GM12865 (cell line): ENCODE measurements around the gene MKRN2OS.

Experiments used
- DNase-seq: peaks from one replicate; pipeline ENCODE4 v3.0.0; 2010; ENCODE audit warnings: low read depth
- H3K4me3 ChIP-seq: 2 replicates; pipeline ENCODE4 v1.5.1; 2011; ENCODE audit warnings: mild to moderate bottlenecking, low read depth, low read length, control low read depth
- TF ChIP-seq, protein P1 (sequence below): IDR thresholded peaks from 2 replicates; pipeline ENCODE4 v1.5.1; 2011; ENCODE audit warnings: low read length, control low read depth, low read depth, inconsistent platforms; ENCODE audit not compliant: insufficient read depth; ENCODE audit errors: missing control alignments

The MKRN2OS gene

DNA sequence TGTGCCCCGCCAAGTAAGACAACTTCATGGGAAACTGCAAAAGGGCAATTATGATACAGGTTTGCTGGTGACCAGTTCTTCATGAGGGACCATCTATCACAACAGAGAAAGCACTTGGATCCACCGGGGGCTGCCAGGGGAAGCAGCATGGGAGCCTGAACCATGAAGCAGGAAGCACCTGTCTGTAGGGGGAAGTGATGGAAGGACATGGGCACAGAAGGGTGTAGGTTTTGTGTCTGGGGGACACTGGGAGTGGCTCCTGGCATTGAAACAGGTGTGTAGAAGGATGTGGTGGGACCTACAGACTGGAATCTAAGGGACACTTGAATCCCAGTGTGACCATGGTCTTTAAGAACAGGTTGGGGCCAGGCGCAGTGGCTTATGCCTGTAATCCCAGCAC, 34.2 kb upstream of the MKRN2OS start:
- DNase-seq = no peak
- H3K4me3 ChIP-seq = no peak overlapping the region
- TF ChIP-seq, protein P1, sequence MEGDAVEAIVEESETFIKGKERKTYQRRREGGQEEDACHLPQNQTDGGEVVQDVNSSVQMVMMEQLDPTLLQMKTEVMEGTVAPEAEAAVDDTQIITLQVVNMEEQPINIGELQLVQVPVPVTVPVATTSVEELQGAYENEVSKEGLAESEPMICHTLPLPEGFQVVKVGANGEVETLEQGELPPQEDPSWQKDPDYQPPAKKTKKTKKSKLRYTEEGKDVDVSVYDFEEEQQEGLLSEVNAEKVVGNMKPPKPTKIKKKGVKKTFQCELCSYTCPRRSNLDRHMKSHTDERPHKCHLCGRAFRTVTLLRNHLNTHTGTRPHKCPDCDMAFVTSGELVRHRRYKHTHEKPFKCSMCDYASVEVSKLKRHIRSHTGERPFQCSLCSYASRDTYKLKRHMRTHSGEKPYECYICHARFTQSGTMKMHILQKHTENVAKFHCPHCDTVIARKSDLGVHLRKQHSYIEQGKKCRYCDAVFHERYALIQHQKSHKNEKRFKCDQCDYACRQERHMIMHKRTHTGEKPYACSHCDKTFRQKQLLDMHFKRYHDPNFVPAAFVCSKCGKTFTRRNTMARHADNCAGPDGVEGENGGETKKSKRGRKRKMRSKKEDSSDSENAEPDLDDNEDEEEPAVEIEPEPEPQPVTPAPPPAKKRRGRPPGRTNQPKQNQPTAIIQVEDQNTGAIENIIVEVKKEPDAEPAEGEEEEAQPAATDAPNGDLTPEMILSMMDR = no peak

DNA sequence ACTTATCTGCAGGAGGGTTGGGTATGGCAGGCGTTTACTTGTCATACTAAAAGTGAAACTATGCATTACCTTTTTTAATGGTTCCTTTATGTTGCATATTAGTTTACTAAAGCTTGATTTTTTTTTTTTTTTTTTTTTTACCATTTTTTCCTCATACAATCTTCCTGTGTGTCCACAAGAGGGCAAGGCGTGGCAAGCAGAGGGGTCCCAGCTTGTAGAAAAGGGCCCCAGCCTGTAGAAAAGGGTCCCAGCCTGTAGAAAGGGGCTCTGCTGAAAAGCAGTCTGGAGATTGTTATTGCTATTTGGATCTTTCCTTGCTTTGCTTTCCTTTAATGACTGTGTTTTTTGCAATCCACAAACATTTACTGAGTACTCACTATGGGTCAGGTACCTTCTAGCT, 33.4 kb upstream of the MKRN2OS start:
- H3K4me3 ChIP-seq = no peak overlapping the region
- TF ChIP-seq, protein P1 = peak; percentile 11

DNA sequence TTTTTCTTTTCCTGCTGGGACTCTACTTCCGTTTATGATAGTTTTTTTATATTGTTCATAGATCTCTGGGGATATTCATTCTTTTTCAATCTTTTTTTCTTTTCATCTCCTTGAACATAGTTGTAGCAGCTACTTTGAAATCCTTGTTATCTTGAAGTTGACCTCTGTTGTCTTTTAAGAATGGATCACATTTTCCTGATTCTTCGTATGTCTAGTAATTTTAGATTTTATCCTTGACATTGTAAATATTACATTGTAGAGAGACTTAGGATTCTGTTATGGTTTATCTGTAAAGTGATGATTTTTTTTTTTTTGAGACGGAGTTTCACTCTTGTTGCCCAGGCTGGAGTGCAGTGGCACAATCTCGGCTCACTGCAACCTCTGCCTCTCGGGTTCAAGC, 32.1 kb upstream of the MKRN2OS start:
- TF ChIP-seq, protein P1 = no peak
- no peak overlapping the region for H3K4me3 ChIP-seq
- DNase-seq = no peak

More for the DNA sequence above, 33.4 kb upstream of the MKRN2OS start:
- no peak for DNase-seq

DNA sequence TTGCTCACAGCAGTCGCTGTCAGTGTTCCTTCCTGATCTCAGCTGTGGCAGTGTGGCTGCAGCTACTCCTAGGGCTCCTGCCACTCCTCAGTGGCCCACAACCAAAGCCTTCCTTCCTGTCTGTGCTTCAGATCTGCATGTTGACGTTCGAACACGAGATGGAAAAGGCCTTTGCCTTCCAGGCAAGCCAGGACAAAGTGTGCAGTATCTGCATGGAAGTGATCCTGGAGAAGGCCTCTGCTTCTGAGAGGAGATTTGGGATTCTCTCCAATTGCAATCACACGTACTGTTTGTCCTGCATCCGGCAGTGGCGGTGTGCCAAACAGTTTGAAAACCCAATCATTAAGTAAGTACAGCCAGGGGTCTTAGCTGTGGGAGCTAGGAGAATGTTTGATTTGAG, 29.4 kb upstream of the MKRN2OS start:
- H3K4me3 ChIP-seq = no peak overlapping the region
- TF ChIP-seq, protein P1 = no peak
- no peak for DNase-seq

DNA sequence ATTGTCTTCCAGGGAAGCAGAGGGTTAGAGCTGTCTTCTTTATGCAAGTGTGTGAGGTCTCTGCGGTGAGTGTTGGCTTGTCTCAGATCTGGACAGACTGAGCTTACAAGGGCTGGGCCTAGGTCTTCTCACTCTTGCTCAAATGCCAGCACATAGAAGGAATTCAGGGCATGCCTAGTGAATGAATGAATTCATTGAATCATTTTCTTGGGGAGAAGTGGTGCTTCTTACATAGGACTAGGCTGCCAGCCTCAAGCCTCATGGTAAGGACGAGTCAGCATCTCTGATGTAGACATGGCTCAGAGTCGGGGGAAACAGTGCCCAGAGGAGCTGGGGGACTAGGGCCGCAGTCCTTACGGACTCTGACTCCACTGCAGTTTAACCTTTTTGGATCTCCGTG, 28.8 kb upstream of the MKRN2OS start:
- DNase-seq = no peak
- no peak overlapping the region for H3K4me3 ChIP-seq
- TF ChIP-seq, protein P1 = no peak

DNA sequence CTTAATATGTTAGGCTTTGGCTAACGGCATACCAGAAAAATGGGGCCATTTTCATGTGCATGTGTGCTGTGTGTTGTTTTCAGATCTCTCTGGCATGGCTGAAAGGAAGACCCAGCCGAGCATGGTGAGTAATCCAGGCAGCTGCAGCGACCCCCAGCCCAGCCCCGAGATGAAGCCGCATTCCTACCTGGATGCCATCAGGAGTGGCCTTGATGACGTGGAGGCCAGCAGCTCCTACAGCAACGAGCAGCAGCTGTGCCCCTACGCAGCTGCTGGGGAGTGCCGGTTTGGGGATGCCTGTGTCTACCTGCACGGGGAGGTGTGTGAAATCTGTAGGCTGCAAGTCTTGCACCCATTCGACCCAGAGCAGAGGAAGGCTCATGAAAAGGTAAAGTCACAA, 26.7 kb upstream of the MKRN2OS start:
- no peak for DNase-seq
- TF ChIP-seq, protein P1 = no peak
- no peak overlapping the region for H3K4me3 ChIP-seq

DNA sequence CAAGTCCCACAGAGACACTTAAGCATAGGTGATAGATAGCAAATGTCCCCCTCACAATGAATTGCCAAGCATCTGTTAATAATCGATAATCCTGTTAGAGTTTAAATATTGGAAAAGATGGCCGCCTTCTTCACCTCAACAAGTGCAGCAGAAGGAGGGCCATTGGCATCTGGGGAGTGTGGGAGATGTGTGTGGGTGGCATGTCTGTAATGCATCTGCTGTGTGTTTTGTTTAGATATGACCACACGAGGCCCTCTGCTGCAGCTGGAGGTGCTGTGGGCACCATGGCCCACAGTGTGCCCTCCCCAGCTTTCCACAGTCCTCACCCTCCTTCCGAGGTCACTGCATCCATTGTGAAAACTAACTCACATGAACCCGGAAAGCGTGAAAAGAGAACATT, 24.5 kb upstream of the MKRN2OS start:
- TF ChIP-seq, protein P1 = no peak
- no peak for DNase-seq
- H3K4me3 ChIP-seq = no peak overlapping the region
